Endothelial cell of umbilical vein (primary cell): Measurements from ENCODE around the gene NDUFS1.

Source experiments
- EZH2 ChIP-seq: IDR thresholded peaks from 2 replicates; pipeline ENCODE4 v1.6.1; 2012; ENCODE audit warnings: borderline replicate concordance, low read depth, mild to moderate bottlenecking, moderate library complexity, low read length, inconsistent platforms; ENCODE audit not compliant: severe bottlenecking
- FOS ChIP-seq: IDR thresholded peaks from 2 replicates; pipeline ENCODE4 v1.6.1; 2011; ENCODE audit warnings: mild to moderate bottlenecking, low read length, moderate library complexity, borderline replicate concordance; ENCODE audit not compliant: insufficient read depth
- JUN ChIP-seq: IDR thresholded peaks from 2 replicates; pipeline ENCODE4 v1.6.1; 2011; ENCODE audit warnings: borderline replicate concordance, low read depth; ENCODE audit not compliant: insufficient read length, insufficient read depth
- MYC ChIP-seq: IDR thresholded peaks from one replicate; pipeline ENCODE4 v1.6.1; 2011; ENCODE audit warnings: mild to moderate bottlenecking, low read depth, low read length
- POLR2A ChIP-seq: IDR thresholded peaks from 2 replicates; pipeline ENCODE4 v1.6.1; 2012; ENCODE audit warnings: low read depth, mild to moderate bottlenecking, control low read depth, low read length
- POLR2AphosphoS5 ChIP-seq: IDR thresholded peaks from 2 replicates; pipeline ENCODE4 v1.6.1; 2012; ENCODE audit warnings: low read depth, mild to moderate bottlenecking, control low read depth, low read length, moderate library complexity; ENCODE audit not compliant: insufficient read depth
- TF ChIP-seq, protein P1 (sequence below), 2 donors: IDR thresholded peaks; 1 replicate in 1 of 2; 2 replicates in 1 of 2; pipeline ENCODE4 v1.5.1; 2011; ENCODE audit warnings: low read length in 2 of 2, mild to moderate bottlenecking in 2 of 2, moderate library complexity in 2 of 2, control low read depth in 1 of 2, inconsistent platforms in 1 of 2, low read depth in 1 of 2; ENCODE audit not compliant: insufficient read depth in 1 of 2; ENCODE audit errors: extremely low read depth in 1 of 2
- TF ChIP-seq, protein P2 (sequence below): IDR thresholded peaks from 2 replicates; pipeline ENCODE4 v1.6.1; 2011; ENCODE audit not compliant: insufficient read depth, insufficient read length

DNA sequence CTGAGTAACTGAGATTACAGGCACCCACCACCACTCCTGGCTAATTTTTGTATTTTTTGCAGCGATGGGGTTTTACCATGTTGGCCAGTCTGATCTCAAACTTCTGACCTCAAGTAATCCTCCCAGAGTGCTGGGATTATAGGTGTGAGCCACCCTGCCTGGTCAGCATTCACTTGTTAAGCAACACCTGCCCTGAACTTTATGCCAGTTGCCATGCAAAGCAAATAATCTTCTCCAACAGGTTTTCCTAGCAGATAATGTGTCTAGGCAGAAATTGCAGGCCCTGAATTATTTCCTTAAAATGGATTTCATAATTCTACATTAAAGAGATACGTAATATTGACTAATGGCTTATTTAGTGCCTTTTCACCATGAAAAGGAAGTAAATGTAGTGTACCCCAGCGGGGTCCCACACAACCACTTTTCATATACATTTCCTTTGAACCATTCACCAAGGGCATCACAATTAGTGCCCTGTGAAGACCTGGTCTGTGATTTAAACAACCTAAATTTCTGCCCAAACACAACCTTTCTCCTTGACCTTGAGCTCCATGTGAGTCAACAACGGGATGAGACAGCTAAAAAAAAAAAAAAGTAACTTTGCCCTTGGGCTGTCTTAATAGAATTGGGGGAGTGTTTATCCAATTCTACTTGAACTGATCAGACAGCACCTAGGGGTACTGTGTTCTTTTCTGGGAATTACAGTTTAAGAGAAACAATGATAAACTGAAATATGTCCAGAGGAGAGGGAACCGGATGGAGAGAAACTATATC is 42.0 kb upstream of the NDUFS1 start:
- TF ChIP-seq, protein P1, sequence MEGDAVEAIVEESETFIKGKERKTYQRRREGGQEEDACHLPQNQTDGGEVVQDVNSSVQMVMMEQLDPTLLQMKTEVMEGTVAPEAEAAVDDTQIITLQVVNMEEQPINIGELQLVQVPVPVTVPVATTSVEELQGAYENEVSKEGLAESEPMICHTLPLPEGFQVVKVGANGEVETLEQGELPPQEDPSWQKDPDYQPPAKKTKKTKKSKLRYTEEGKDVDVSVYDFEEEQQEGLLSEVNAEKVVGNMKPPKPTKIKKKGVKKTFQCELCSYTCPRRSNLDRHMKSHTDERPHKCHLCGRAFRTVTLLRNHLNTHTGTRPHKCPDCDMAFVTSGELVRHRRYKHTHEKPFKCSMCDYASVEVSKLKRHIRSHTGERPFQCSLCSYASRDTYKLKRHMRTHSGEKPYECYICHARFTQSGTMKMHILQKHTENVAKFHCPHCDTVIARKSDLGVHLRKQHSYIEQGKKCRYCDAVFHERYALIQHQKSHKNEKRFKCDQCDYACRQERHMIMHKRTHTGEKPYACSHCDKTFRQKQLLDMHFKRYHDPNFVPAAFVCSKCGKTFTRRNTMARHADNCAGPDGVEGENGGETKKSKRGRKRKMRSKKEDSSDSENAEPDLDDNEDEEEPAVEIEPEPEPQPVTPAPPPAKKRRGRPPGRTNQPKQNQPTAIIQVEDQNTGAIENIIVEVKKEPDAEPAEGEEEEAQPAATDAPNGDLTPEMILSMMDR (IDR thresholded peaks at IDR 0.05; ENCODE audit: extremely low read depth in 1 of 2, insufficient read depth in 1 of 2, low read depth in 1 of 2, low read length in 2 of 2), result no peak
- TF ChIP-seq POLR2A (no peak), EZH2 (no peak), POLR2AphosphoS5 (no peak), FOS (no peak), MYC (no peak), JUN (no peak)
- TF ChIP-seq, protein P2, sequence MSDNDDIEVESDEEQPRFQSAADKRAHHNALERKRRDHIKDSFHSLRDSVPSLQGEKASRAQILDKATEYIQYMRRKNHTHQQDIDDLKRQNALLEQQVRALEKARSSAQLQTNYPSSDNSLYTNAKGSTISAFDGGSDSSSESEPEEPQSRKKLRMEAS, result no peak
